GM18507 (cell line): ENCODE data around the gene ZC3H11A.
"Not testable (repeated sequence)": the region's sequence is repeated elsewhere in the genome, so short reads cannot be mapped to it uniquely, and the experiment has no call there.

Source experiments
- DNase-seq: peaks from one replicate; pipeline ENCODE4 v3.0.0; 2011; ENCODE audit warnings: low read depth; ENCODE audit not compliant: insufficient read length; ENCODE audit errors: extremely low spot score
- FAIRE-seq: peaks from 2 replicates; lab custom pipeline; 2011; peaks lifted over from hg19 to GRCh38; lab: Jason Lieb, UNC

Gene ZC3H11A

DNA sequence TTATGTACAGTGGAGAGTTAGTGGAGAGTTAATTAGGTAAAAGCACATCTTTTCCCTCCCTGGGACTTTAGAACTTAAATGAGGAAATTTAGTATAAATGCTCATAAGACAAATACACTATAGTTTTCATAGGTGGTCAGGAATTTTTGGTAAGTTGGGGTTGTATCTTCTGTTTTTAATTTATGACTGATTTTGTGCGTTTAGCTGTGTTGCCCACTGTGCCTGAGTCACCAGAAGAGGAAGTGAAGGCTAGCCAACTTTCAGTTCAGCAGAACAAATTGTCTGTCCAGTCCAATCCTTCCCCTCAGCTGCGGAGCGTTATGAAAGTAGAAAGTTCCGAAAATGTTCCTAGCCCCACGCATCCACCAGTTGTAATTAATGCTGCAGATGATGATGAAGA, 33.8 kb downstream of the ZC3H11A start:
- DNase-seq, FAIRE-seq: not testable (repeated sequence)

DNA sequence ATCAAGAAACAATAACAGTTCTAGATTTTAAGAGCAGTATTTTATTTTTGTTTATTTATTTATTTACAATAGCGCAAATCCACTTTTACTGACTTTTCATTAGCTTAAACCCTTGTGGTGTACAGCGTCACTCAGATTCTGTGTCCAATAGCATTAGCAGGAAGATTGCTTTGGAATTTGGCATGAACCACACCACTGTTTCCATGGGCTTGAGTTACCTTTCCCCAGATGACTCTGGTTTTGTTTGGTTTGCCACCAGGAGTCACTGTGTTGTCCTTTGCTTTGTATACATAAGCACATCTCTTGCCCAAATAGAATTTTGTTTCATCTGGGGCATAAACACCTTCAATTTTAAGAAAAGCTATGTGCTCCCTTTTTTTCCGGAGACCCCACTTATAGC, 40.1 kb downstream of the ZC3H11A start:
- no peak for FAIRE-seq

DNA sequence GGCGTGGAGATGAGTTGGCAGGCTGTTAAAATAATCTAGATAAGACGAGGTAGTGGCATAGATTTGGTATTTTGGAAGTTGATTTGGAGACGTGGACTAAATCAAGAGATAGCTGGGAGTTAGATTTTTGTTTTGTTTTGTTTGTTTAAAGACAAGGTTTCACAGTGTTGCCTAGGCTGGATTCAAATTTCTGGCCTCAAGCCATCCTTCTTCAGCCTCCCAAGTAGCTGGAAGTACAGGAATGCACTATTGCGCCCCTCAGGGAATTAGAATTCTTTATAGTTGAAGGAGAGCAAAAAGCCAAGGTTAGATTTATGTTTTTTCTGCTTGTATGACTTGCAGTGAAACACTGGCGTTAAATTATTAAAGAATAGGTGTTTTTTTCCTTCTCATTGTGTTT, 43.7 kb downstream of the ZC3H11A start:
- FAIRE-seq = no peak
- no peak for DNase-seq

More for the DNA sequence above, 40.1 kb downstream of the ZC3H11A start:
- no peak for DNase-seq

DNA sequence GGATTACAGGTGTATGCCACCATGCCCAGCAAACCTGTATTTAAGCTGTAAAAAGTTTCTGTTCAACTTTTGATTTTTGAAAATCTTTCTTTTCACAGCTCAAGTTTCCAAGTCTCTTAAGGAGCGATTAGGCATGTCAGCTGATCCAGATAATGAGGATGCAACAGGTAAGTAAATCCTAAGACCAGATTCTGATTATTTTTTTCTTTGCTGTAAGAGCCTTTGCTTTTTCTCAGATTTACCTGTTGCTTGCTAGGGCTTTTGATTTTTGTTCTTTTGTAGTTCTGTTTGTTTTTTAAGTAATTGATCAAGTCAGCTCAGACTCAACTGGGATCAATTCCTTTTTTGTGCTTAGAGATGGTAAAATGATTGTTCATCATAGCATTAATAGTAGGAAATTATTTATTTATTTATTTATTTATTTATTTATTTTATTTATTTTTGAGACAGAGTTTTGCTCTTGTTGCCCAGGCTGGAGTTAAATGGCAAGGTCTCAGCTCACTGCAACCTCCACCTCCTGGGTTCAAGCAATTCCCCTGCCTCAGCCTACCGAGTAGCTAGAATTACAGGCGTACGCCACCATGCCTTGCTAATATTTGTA, 44.9 kb downstream of the ZC3H11A start:
- FAIRE-seq (no peak), DNase-seq (no peak)

DNA sequence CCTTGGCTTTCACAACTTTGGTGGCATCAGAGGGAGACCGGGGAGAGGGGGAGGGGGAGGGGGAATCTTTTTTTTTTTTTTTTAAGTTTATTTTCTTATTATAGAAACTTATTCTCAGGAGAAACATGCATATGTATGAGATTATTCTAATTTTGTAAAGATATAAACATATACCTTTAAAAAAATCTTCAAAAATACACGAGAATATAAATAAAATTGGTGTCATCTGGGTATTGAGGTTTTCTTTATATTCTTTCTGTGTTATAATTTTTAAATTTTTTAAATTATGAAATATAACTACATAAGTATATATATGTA, 47.1 kb downstream of the ZC3H11A start:
- no peak for DNase-seq
- no peak for FAIRE-seq

DNA sequence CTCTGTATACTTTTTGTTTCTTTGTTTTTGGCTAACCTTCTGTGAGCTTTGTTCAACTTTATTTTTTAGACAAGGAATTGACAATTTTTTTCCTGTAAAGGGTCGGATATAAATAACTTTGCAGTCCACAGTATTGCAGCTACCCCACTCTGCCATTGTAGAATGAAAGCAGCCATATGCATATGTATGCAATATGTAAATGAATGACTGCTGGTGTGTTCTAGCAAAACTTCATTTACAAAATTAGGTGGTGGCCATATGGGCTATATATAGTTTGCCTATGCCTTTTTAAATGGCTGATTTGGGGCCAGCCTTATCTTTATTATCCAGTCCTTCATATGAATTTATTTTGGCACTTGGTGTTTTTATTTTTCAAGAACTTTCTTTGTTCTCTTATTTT, 48.0 kb downstream of the ZC3H11A start:
- no peak for FAIRE-seq
- no peak for DNase-seq
